NCI-H2196 (cell line): ENCODE data around the gene GCHFR.

Experiments
- DNase-seq: peaks from one replicate; lab custom pipeline; 2025; ENCODE audit not compliant: unreplicated experiment; lab: John Stamatoyannopoulos, UW

The GCHFR gene

DNA sequence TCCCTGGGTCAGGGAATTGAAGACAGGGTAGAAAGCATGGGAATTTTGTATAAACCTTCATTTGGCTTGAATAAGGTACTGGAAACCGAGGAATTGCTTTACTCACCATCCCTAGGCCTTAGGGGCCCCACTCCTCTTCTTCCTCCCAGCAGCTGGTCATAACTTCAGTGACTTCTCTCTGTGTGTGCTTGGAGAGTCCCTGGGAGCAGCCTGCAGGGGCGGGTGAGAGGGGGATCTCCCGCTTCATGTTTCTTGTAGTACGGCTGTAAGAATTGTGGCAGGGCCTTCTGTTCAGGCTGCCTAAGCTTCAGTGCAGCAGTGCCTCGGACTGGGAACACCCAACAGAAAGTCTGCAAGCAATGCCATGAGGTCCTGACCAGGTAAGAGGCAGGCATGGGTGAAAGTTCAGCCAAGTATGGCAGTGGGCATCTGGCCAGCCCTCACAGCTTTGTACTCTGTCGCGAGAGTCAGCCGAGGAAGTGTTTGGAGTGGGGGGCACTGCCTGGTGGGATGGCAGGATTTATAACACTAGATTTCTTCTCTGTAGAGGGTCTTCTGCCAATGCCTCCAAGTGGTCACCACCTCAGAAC lies 45.1 kb downstream of the GCHFR start:
- DNase-seq, result no peak

GRCh38 chr15:40812721-40813425 lies 49.0 kb downstream of the GCHFR start:
- DNase-seq, result no peak

- DNase-seq, result peak; percentile 40
Measured at GRCh38 chr15:40815042-40815698, 51.3 kb downstream of the GCHFR start.
